PC-3 (cell line): Measurements from ENCODE around the gene SLC25A52.

ENCODE experiments used
- CTCF ChIP-seq: fragments of 300-600 bp; sonication (generic); conservative IDR thresholded peaks from 2 replicates; pipeline ENCODE4 v1.5.1; 2017; ENCODE audit warnings: antibody characterized with exemption, low read depth, mild to moderate bottlenecking, low read length
- EZH2 ChIP-seq: fragments of 300-600 bp; sonication (generic); IDR thresholded peaks from one replicate; pipeline ENCODE4 v1.6.1; 2017; ENCODE audit warnings: antibody characterized with exemption, mild to moderate bottlenecking, low read length; ENCODE audit not compliant: unreplicated experiment

- no peak for TF ChIP-seq CTCF
- TF ChIP-seq EZH2 = no peak
These were observed at the start of gene SLC25A52 for GRCh38 chr18:31760695-31761094.
